Measurements from ENCODE around the gene CLDN6. TPM values are rescaled to one million over a fixed set of nuclear protein-coding genes. Genes with fewer than 3 reads are reported as not detected.

Gene CLDN6
- total RNA-seq, 1 donor from 2014 or later: not detected

- intact Hi-C loops (cut with DNase I): no loop called here
- DNase-seq: no peak
- TF ChIP-seq CTCF (IDR thresholded peaks at IDR 0.05): no peak
- no peak overlapping the region for H3K27ac ChIP-seq
- no peaks in the 10 kb centered on the region for H3K9me3 ChIP-seq
- H3K36me3 ChIP-seq: no peaks in the 10 kb centered on the region
- H3K27me3 ChIP-seq (ENCODE audit: low read depth): peaks cover 9% of the 10 kb centered on the region
- H3K4me3 ChIP-seq: no peak overlapping the region
- H3K4me1 ChIP-seq: peaks cover 11% of the 10 kb centered on the region
- ATAC-seq: no peak
Measured at GRCh38 chr16:2987286-2987685, 30.7 kb downstream of the CLDN6 start.

GRCh38 chr16:2986623-2987188 lies 31.3 kb downstream of the CLDN6 start:
- intact Hi-C loops (cut with DNase I): no loop called here
- no peak for TF ChIP-seq CTCF (IDR thresholded peaks at IDR 0.05)
- no peak for DNase-seq

GRCh38 chr16:2985893-2986355 lies 32.1 kb downstream of the CLDN6 start:
- DNase-seq: no peak
- Histone ChIP-seq H3K4me1 (peaks cover 14% of the 10 kb centered on the region), H3K27ac (no peak overlapping the region), H3K9me3 (no peaks in the 10 kb centered on the region), H3K4me3 (no peak overlapping the region), H3K27me3 (ENCODE audit: low read depth) (peaks cover 9% of the 10 kb centered on the region), H3K36me3 (no peaks in the 10 kb centered on the region)
- no peak for TF ChIP-seq CTCF (IDR thresholded peaks at IDR 0.05)
- ATAC-seq: no peak
- intact Hi-C loops (cut with DNase I): no loop called here

More at GRCh38 chr16:2986623-2987188, 31.3 kb downstream of the CLDN6 start:
- Histone ChIP-seq H3K9me3 (no peaks in the 10 kb centered on the region), H3K27ac (no peak overlapping the region), H3K36me3 (no peaks in the 10 kb centered on the region), H3K4me3 (no peak overlapping the region), H3K4me1 (peaks cover 11% of the 10 kb centered on the region), H3K27me3 (ENCODE audit: low read depth) (peaks cover 9% of the 10 kb centered on the region)
- ATAC-seq: no peak

GRCh38 chr16:2985462-2985861 lies 32.5 kb downstream of the CLDN6 start:
- no peak overlapping the region for H3K4me3 ChIP-seq
- H3K27ac ChIP-seq: no peak overlapping the region
- intact Hi-C loops (cut with DNase I): no loop called here
- peaks cover 9% of the 10 kb centered on the region for H3K27me3 ChIP-seq (ENCODE audit: low read depth)
- no peaks in the 10 kb centered on the region for H3K9me3 ChIP-seq
- peaks cover 17% of the 10 kb centered on the region for H3K4me1 ChIP-seq
- TF ChIP-seq CTCF (IDR thresholded peaks at IDR 0.05): no peak
- no peaks in the 10 kb centered on the region for H3K36me3 ChIP-seq
- ATAC-seq (no peak), DNase-seq (no peak)

- TF ChIP-seq CTCF (IDR thresholded peaks at IDR 0.05): peak; percentile 95
Measured at GRCh38 chr16:2983706-2984136, 34.3 kb downstream of the CLDN6 start.

More at GRCh38 chr16:2983706-2984136, 34.3 kb downstream of the CLDN6 start:
- intact Hi-C loops (cut with DNase I): no loop called here
- DNase-seq: peak; percentile 88
- Histone ChIP-seq H3K36me3 (no peaks in the 10 kb centered on the region), H3K27ac (no peak overlapping the region), H3K9me3 (no peaks in the 10 kb centered on the region), H3K27me3 (ENCODE audit: low read depth) (peaks cover 14% of the 10 kb centered on the region), H3K4me1 (peaks cover 26% of the 10 kb centered on the region), H3K4me3 (peak overlapping the region; percentile 37)
- ATAC-seq: peak; percentile 76 to 78
